ENCODE results near the gene KDM6A.
"Not testable (repeated sequence)": the region's sequence is repeated elsewhere in the genome, so short reads cannot be mapped to it uniquely, and the experiment has no call there.

Gene KDM6A

GRCh38 chrX:45077748-45078424 lies 204.9 kb downstream of the KDM6A start:
- DNase-seq (ENCODE audit: low read depth in 3 of 3), result no peak

- DNase-seq (ENCODE audit: low read depth in 3 of 3), result no peak
Observed at GRCh38 chrX:45083314-45083713, 210.3 kb downstream of the KDM6A start.

- no peak for DNase-seq (ENCODE audit: low read depth in 3 of 3)
Observed at GRCh38 chrX:45110494-45110893, 237.5 kb downstream of the KDM6A start.

- no peak for DNase-seq (ENCODE audit: low read depth in 3 of 3)
Observed at GRCh38 chrX:45126158-45126557, 253.2 kb downstream of the KDM6A start.

- DNase-seq (ENCODE audit: low read depth in 3 of 3), result no peak
Observed at GRCh38 chrX:45128896-45129454, 256.0 kb downstream of the KDM6A start.

GRCh38 chrX:45133465-45133864 lies 260.5 kb downstream of the KDM6A start:
- no peak for DNase-seq (ENCODE audit: low read depth in 3 of 3)

GRCh38 chrX:45134315-45134731 lies 261.3 kb downstream of the KDM6A start:
- no peak for DNase-seq (ENCODE audit: low read depth in 3 of 3)

GRCh38 chrX:45134775-45135174 lies 261.8 kb downstream of the KDM6A start:
- no peak for DNase-seq (ENCODE audit: low read depth in 3 of 3)

- not testable (repeated sequence) for DNase-seq (ENCODE audit: low read depth in 3 of 3)
Observed at GRCh38 chrX:45135391-45136075, 262.5 kb downstream of the KDM6A start.

GRCh38 chrX:45137531-45137930 lies 264.5 kb downstream of the KDM6A start:
- no peak for DNase-seq (ENCODE audit: low read depth in 3 of 3)

GRCh38 chrX:45138525-45138924 lies 265.5 kb downstream of the KDM6A start:
- no peak for DNase-seq (ENCODE audit: low read depth in 3 of 3)

- DNase-seq (ENCODE audit: low read depth in 3 of 3), result no peak
Observed at GRCh38 chrX:45140812-45141211, 267.8 kb downstream of the KDM6A start.

GRCh38 chrX:45142185-45142584 lies 269.2 kb downstream of the KDM6A start:
- DNase-seq (ENCODE audit: low read depth in 3 of 3), result no peak

- DNase-seq (ENCODE audit: low read depth in 3 of 3), result no peak
Observed at GRCh38 chrX:45143455-45143854, 270.5 kb downstream of the KDM6A start.

GRCh38 chrX:45145492-45146215 lies 272.7 kb downstream of the KDM6A start:
- DNase-seq (ENCODE audit: low read depth in 3 of 3), result no peak

- DNase-seq (ENCODE audit: low read depth in 3 of 3), result no peak
Observed at GRCh38 chrX:45150821-45151220, 277.8 kb downstream of the KDM6A start.

- DNase-seq (ENCODE audit: low read depth in 3 of 3), result no peak
Observed at GRCh38 chrX:45154033-45154360, 281.0 kb downstream of the KDM6A start.

GRCh38 chrX:45154462-45154861 lies 281.5 kb downstream of the KDM6A start:
- no peak for DNase-seq (ENCODE audit: low read depth in 3 of 3)

GRCh38 chrX:45157647-45158046 lies 284.7 kb downstream of the KDM6A start:
- no peak for DNase-seq (ENCODE audit: low read depth in 3 of 3)

Data from stimulated activated CD4-positive, alpha-beta T cell treated with anti-CD3 and anti-CD28 coated beads, TNF-alpha, amount 100 ng/mL, for 24 hours (primary cell).